ENCODE results near the gene CDCA4. TPM values are rescaled to one million over a fixed set of nuclear protein-coding genes. Genes with fewer than 3 reads are reported as not detected.

The CDCA4 gene
- total RNA-seq = 46.9 and 78.7 TPM in 2 replicates

DNA sequence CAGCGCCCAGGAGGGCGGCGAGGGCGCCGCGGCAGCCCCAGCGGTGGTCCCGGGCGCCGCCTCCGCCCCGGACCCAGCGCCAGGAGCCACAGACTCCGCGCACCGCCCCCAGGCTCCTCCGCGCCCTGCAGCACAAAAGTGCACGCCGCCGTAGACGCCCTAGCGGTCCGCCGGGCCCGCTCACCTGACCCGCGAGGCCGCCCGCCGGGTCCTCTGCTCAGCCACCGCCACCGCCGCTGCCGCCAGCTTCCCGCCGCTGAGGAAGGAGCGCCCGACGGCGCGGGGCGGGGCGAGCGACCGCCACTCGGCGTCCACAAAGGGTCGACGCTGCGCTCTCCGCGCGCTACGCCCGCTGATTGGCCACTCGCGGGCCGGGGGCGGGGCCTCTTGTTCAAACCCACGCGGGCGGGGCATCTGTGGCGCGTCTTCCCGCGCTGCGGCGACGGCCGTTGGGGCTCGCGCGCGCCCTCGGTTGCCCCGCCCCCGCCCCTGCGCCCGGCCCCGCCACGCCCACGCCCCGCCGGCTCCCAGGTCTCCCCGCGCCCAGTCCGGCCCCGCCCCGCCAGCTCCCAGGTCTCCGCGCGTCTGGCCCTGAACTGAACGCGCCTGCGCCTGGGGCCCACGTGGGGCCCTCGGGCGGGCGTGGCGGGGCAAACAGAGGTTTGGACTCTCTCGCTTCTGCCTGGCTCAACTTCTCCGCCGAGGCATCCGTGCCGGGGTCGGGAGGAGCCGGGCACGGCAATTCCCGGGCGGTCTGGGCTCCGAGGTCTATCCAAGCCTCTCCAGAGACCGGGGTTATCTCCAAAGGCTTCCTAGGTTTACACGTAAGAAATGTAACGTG, at the start of gene CDCA4:
Gene CDCA4, minus strand, starts transcription at position 269 of the 841 bp plus-strand sequence. CDS start 9,154 bp downstream, outside the sequence.
- peak within 1 kb of the TSS; percentile 93 for H3K4me3 ChIP-seq (ENCODE audit: low read depth, low read length)
- TF ChIP-seq, protein P1, sequence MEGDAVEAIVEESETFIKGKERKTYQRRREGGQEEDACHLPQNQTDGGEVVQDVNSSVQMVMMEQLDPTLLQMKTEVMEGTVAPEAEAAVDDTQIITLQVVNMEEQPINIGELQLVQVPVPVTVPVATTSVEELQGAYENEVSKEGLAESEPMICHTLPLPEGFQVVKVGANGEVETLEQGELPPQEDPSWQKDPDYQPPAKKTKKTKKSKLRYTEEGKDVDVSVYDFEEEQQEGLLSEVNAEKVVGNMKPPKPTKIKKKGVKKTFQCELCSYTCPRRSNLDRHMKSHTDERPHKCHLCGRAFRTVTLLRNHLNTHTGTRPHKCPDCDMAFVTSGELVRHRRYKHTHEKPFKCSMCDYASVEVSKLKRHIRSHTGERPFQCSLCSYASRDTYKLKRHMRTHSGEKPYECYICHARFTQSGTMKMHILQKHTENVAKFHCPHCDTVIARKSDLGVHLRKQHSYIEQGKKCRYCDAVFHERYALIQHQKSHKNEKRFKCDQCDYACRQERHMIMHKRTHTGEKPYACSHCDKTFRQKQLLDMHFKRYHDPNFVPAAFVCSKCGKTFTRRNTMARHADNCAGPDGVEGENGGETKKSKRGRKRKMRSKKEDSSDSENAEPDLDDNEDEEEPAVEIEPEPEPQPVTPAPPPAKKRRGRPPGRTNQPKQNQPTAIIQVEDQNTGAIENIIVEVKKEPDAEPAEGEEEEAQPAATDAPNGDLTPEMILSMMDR (conservative IDR thresholded peaks at IDR 0.05; ENCODE audit: low read depth, low read length) = no peak
- no peak for DNase-seq (ENCODE audit: low read depth)

DNA sequence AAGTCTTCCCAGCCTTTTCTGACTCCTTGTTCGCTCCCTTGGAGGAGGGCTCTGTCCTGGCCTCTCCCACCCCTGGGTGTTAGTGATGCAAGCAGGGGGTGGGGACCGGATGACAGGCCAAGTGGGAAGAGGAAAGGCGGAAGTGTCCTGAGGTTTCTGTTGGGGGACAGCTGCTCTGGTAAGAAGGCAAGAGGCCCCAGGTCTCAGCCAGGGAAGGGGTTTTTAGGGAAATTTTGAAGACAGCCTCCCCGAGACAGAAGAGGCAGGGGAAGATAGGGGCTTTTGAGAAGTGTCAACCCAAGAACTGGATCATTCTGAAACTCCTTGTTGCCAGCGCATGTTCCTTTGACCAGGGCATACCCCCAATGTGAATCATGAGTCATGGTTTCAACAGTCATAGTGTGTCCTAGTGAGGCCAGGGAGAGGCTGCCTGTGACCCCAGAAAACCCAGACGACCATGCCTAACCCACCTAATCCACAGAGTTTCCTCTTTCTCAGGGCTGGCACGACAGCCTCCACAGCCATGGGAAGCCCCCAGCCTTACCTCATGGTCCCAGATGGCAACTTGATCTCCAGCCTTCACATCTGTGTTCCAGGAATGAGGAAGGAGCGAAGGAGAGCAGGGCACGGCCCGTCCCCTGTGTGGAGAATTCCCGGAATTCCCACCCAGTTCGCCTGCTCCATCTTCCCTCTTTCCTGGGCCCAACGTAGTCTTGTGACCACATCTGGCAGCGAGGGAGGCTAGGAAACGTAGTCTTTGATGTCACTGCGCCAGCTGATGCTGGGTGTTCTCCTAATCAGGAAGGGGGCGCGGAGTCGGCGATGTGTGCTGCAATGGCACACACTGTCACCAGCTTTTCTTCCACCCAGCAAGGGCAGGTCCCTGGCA, 49.2 kb upstream of the CDCA4 start:
- DNase-seq (ENCODE audit: low read depth) = no peak
- TF ChIP-seq, protein P1 (conservative IDR thresholded peaks at IDR 0.05; ENCODE audit: low read depth, low read length) = no peak
- H3K4me3 ChIP-seq (ENCODE audit: low read depth, low read length) = no peak overlapping the region

DNA sequence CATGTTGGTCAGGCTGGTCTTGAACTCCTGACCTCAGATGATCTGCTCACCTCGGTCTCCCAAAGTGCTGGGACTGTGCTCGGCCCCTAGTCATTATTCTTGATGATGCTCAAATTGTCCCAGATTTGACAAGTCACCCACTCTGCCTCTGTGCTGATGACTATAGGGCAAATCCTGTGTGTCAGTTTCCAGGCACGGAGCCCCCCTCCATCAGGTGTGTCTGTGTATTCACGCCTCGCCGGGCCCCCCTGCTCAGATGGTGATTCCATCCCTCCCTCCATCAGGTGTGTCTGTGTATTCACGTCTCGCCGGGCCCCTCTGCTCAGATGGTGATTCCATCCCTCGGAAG, 48.6 kb upstream of the CDCA4 start:
- TF ChIP-seq, protein P1 (conservative IDR thresholded peaks at IDR 0.05; ENCODE audit: low read depth, low read length) = no peak
- DNase-seq (ENCODE audit: low read depth) = no peak
- H3K4me3 ChIP-seq (ENCODE audit: low read depth, low read length) = no peak overlapping the region

DNA sequence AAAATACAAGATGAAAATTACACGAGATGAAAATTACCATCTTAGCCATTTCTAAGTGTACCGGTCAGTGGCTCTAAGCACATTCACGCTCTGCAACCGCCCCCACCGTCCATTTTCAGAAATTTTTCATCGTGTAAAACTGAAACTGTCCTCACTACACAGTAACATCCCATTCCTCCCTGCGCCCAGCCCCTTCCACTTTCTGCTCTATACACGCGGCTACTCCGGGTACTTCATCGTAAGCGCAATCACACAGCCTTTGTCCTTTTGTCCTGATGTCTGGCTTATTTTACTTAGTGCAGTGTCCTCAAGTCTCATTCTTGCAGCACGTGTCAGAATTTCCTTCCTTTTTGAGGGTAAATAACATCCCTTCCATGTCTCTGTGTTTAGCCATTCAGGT, 47.9 kb upstream of the CDCA4 start:
- TF ChIP-seq, protein P1 (conservative IDR thresholded peaks at IDR 0.05; ENCODE audit: low read depth, low read length) = no peak

DNA sequence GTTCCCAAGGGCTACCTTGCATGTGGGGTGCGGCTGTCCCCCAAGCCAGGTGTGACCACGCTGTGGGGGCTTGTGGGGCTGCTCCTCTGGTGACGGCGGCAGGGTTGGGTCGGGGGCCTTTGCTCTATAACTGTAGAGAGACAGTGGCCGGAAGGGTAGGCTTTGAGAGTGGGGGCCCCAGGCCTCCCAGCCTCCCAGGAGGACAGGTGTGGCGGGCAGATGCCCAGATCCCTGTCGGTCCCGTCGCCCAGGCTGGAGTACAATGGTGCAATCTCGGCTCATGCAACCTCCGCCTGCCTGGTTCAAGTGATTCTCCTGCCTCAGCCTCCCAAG, 47.1 kb upstream of the CDCA4 start:
- H3K4me3 ChIP-seq (ENCODE audit: low read depth, low read length) = no peak overlapping the region
- TF ChIP-seq, protein P1 (conservative IDR thresholded peaks at IDR 0.05; ENCODE audit: low read depth, low read length) = no peak
- DNase-seq (ENCODE audit: low read depth) = no peak

More for the DNA sequence above, 47.9 kb upstream of the CDCA4 start:
- H3K4me3 ChIP-seq (ENCODE audit: low read depth, low read length) = no peak overlapping the region
- no peak for DNase-seq (ENCODE audit: low read depth)

DNA sequence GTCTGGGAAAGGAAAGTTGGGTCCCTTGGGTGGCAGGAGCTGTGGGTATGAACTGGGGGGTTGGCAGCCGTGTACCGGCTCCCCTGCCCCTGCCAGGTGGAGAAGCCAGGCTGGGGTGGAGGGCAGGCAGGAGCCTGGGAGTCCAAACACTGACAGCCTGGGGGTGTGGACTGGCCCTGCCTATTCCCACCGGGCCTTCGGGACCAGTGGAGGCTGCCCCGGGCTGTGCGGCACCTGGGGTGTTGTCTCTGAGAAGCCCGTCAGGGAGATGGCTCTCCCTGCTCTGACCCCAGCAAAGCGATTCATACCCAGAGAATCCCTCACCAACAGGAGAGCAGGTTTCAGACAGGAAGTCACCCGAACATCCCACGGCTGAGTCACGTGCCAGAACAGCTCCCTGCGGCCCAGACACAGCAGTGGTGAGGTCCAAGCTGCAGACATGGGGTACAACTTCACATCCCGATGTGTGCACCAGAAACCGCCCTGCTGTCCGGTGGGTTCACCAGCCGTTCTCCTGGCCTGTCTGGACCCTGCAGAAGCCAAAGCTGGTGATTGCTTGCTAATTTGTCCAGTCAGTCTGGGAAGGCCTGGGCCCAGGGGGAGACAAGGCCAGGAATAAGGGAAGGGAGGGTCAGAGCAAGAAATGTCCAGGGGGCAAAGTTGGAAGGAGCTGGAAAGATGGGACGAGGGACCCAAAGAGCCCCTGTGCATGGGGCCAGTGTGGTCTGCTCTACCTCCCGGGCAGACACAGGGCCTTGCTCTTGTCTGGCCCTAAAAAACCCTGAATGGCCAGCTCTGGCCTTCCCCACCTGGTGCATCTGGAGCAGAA, 46.5 kb upstream of the CDCA4 start:
- no peak for DNase-seq (ENCODE audit: low read depth)
- TF ChIP-seq, protein P1 (conservative IDR thresholded peaks at IDR 0.05; ENCODE audit: low read depth, low read length) = no peak
- no peak overlapping the region for H3K4me3 ChIP-seq (ENCODE audit: low read depth, low read length)
